GM19240 (cell line): ENCODE data around the gene MRPS34.

Source experiments
- DNase-seq: peaks from one replicate; pipeline ENCODE4 v3.0.0; 2011; ENCODE audit warnings: low spot score; ENCODE audit not compliant: insufficient read length

MRPS34 gene

GRCh38 chr16:1782408-1783264, 9.7 kb upstream of the MRPS34 start, which contains the start of the genes NUBP2 and SPSB3:
Gene NUBP2 (plus strand): TSS chr16:1782960. CDS start chr16:1783021, 61 bp downstream.
Gene SPSB3 (minus strand): TSS chr16:1782571. CDS start chr16:1781483, 1,088 bp downstream.
- peak; percentile 99 for DNase-seq

GRCh38 chr16:1781758-1782407, 8.9 kb upstream of the MRPS34 start:
- no peak for DNase-seq

GRCh38 chr16:1781254-1781653, 8.3 kb upstream of the MRPS34 start:
- no peak for DNase-seq

- no peak for DNase-seq
Observed at GRCh38 chr16:1780677-1781072, 7.7 kb upstream of the MRPS34 start.

- DNase-seq: no peak
Observed at GRCh38 chr16:1779741-1780676, 7.1 kb upstream of the MRPS34 start.

- DNase-seq: no peak
Observed at GRCh38 chr16:1779234-1779701, 6.3 kb upstream of the MRPS34 start.

GRCh38 chr16:1778200-1779179, 5.6 kb upstream of the MRPS34 start:
- no peak for DNase-seq

- no peak for DNase-seq
Observed at GRCh38 chr16:1777375-1778199, 4.7 kb upstream of the MRPS34 start.

- DNase-seq: no peak
Observed at GRCh38 chr16:1776991-1777374, 4.0 kb upstream of the MRPS34 start.

GRCh38 chr16:1776672-1776955, 3.7 kb upstream of the MRPS34 start:
- no peak for DNase-seq

- no peak for DNase-seq
Observed at GRCh38 chr16:1775846-1776671, 3.1 kb upstream of the MRPS34 start.

GRCh38 chr16:1775006-1775845, 2.3 kb upstream of the MRPS34 start:
- DNase-seq: no peak

GRCh38 chr16:1774448-1774780, 1.5 kb upstream of the MRPS34 start:
- no peak for DNase-seq

GRCh38 chr16:1773703-1774447, 941 bp upstream of the MRPS34 start:
- DNase-seq: no peak

GRCh38 chr16:1772362-1772907, 499 bp downstream of the MRPS34 start, which contains the start of gene EME2:
Gene EME2 (plus strand): TSS chr16:1772810. CDS start chr16:1773228, 418 bp downstream.
- no peak for DNase-seq

- DNase-seq: no peak
Observed at GRCh38 chr16:1771864-1772361, 1.0 kb downstream of the MRPS34 start.
